Smooth muscle cell (in vitro differentiated cells): ENCODE data around the gene CYB5B. TPM values are rescaled to one million over a fixed set of nuclear protein-coding genes. Genes with fewer than 3 reads are reported as not detected.

Experiments used
- DNase-seq: peaks from one replicate; lab custom pipeline; 2025; ENCODE audit not compliant: unreplicated experiment; lab: John Stamatoyannopoulos, UW
- H2AFZ ChIP-seq: fragments of 200-600 bp; sonication (generic); 2 replicates; pipeline ENCODE4 v1.6.0; 2016; ENCODE audit warnings: antibody characterized with exemption, low read depth, mild to moderate bottlenecking
- H3F3A ChIP-seq: fragments of 200-600 bp; sonication (generic); 2 replicates; pipeline ENCODE4 v1.6.0; 2017; ENCODE audit warnings: antibody characterized with exemption, low read depth
- H3K27ac ChIP-seq: fragments of 200-600 bp; sonication (generic); 2 replicates; pipeline ENCODE4 v1.5.1; 2016; ENCODE audit warnings: low read depth, mild to moderate bottlenecking
- H3K27me3 ChIP-seq: fragments of 200-600 bp; sonication (generic); 2 replicates; pipeline ENCODE4 v1.6.1; 2016; ENCODE audit warnings: low read depth, mild to moderate bottlenecking
- H3K36me3 ChIP-seq: fragments of 200-600 bp; sonication (generic); 2 replicates; pipeline ENCODE4 v1.5.1; 2016; ENCODE audit warnings: low read depth
- H3K4me1 ChIP-seq: fragments of 200-600 bp; sonication (generic); 2 replicates; pipeline ENCODE4 v1.5.1; 2016; ENCODE audit warnings: low read depth
- H3K4me2 ChIP-seq: fragments of 200-600 bp; sonication (generic); 2 replicates; pipeline ENCODE4 v1.6.0; 2016; ENCODE audit warnings: mild to moderate bottlenecking
- H3K4me3 ChIP-seq: fragments of 200-600 bp; sonication (generic); 2 replicates; pipeline ENCODE4 v1.5.1; 2016; ENCODE audit warnings: mild to moderate bottlenecking
- H3K79me2 ChIP-seq: fragments of 200-600 bp; sonication (generic); 2 replicates; pipeline ENCODE4 v1.6.0; 2016; ENCODE audit warnings: low read depth, mild to moderate bottlenecking
- H3K9ac ChIP-seq: fragments of 200-600 bp; sonication (generic); 2 replicates; pipeline ENCODE4 v1.6.0; 2016; ENCODE audit warnings: low read depth
- H3K9me3 ChIP-seq: fragments of 200-600 bp; sonication (generic); replicated peaks from 2 replicates; pipeline ENCODE4 v1.5.1; 2016; ENCODE audit warnings: low read depth
- H4K20me1 ChIP-seq: fragments of 200-600 bp; sonication (generic); 2 replicates; pipeline ENCODE4 v1.6.0; 2016; ENCODE audit warnings: low read depth
- WGBS: methylation state at CpG from one replicate; pipeline ENCODE4 v1.1.7; 2016; ENCODE audit warnings: low lambda C conversion rate; 5-methylcytosine and 5-hydroxymethylcytosine counted together
- polyA plus RNA-seq: library from polyadenylated mRNA; unstranded; fragments of >200 nt; fragmentation: Nextera tagmentation; extraction: Ambion mirVana; gene quantifications from 2 replicates; pipeline ENCODE4 v1.2.1, GENCODE V29; 2016
- total RNA-seq: library from RNA; depleted of rRNA; stranded (reverse); fragments of >200 nt; gene quantifications from 2 replicates; pipeline ENCODE4 v1.2.3, GENCODE V29; 2014
- TF ChIP-seq, protein P1 (sequence below): fragments of 200-600 bp; sonication (generic); IDR thresholded peaks from 2 replicates; pipeline ENCODE4 v1.5.1; 2017; ENCODE audit warnings: borderline replicate concordance, mild to moderate bottlenecking, antibody characterized with exemption; ENCODE audit not compliant: insufficient read depth, poor library complexity, severe bottlenecking

CYB5B gene
- total and polyA plus RNA-seq, 2 experiments from 2014 or later = 64.0 to 99.8 TPM

- no peaks in the 10 kb centered on the region for H3F3A ChIP-seq
- no peak for DNase-seq
- H3K4me2 ChIP-seq = no peak overlapping the region
- H3K4me1 ChIP-seq = no peaks in the 10 kb centered on the region
- H3K4me3 ChIP-seq = no peak overlapping the region
- no peaks in the 10 kb centered on the region for H3K9me3 ChIP-seq
- TF ChIP-seq, protein P1, sequence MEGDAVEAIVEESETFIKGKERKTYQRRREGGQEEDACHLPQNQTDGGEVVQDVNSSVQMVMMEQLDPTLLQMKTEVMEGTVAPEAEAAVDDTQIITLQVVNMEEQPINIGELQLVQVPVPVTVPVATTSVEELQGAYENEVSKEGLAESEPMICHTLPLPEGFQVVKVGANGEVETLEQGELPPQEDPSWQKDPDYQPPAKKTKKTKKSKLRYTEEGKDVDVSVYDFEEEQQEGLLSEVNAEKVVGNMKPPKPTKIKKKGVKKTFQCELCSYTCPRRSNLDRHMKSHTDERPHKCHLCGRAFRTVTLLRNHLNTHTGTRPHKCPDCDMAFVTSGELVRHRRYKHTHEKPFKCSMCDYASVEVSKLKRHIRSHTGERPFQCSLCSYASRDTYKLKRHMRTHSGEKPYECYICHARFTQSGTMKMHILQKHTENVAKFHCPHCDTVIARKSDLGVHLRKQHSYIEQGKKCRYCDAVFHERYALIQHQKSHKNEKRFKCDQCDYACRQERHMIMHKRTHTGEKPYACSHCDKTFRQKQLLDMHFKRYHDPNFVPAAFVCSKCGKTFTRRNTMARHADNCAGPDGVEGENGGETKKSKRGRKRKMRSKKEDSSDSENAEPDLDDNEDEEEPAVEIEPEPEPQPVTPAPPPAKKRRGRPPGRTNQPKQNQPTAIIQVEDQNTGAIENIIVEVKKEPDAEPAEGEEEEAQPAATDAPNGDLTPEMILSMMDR = no peak
- H3K36me3 ChIP-seq = no peaks in the 10 kb centered on the region
- no peak overlapping the region for H3K27ac ChIP-seq
- H3K9ac ChIP-seq = no peak overlapping the region
- no peak overlapping the region for H2AFZ ChIP-seq
- no peaks in the 10 kb centered on the region for H3K27me3 ChIP-seq
- H3K79me2 ChIP-seq = no peaks in the 10 kb centered on the region
- H4K20me1 ChIP-seq = no peaks in the 10 kb centered on the region
- WGBS = 94% methylated on average over 11 of the region's 11 CpGs
Measured at GRCh38 chr16:69499541-69500230, 75.3 kb downstream of the CYB5B start.

GRCh38 chr16:69500496-69500895 lies 76.1 kb downstream of the CYB5B start:
- H3K4me2 ChIP-seq = no peak overlapping the region
- no peaks in the 10 kb centered on the region for H4K20me1 ChIP-seq
- no peak overlapping the region for H3K4me3 ChIP-seq
- no peak overlapping the region for H3K27ac ChIP-seq
- no peak overlapping the region for H2AFZ ChIP-seq
- H3K36me3 ChIP-seq = no peaks in the 10 kb centered on the region
- no peaks in the 10 kb centered on the region for H3K27me3 ChIP-seq
- H3K9ac ChIP-seq = no peak overlapping the region
- DNase-seq = no peak
- no peaks in the 10 kb centered on the region for H3K79me2 ChIP-seq
- TF ChIP-seq, protein P1 = no peak
- no peaks in the 10 kb centered on the region for H3K4me1 ChIP-seq
- no peaks in the 10 kb centered on the region for H3F3A ChIP-seq
- H3K9me3 ChIP-seq = no peaks in the 10 kb centered on the region
- WGBS = 91% methylated on average over 4 of the region's 4 CpGs

DNA sequence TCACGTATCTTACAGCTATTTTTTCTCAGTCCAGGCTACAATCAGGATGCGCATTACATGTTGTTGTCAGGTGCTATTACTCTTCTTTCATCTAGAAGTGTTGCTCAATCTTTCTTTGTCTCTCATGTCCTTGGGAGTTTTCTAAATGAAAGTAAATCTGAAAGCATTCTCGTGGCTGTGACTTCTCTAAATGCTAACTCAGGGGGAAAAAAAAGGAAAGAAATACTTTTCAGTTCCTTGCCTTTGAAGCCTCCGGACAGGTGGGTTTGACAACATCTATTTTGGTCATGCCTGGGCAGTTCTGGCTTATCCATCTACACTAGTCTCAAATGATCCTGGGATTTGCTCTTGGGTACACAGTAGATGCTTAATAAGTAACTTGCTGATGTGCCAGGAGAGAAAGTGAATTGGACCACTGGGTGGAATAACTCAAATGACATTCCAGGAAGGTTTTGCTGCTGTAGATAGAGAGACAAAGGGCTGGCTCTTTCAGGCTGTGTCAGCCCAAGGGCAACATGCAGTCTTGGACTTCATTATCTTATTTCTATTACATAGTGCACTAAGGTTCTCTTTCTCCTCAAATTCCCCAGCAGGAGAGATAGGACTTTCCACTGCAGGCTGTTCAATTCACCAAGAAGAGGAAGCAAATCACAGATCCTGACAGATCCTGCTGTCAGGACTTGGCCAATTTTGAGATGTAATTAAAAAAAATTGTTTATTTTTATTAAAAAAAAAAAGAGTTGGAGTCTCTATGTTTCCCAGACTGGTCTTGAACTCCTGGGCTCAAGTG lies 77.7 kb downstream of the CYB5B start:
- H3K4me1 ChIP-seq = no peaks in the 10 kb centered on the region

More for the DNA sequence above, 77.7 kb downstream of the CYB5B start:
- Histone ChIP-seq H3K36me3 (no peaks in the 10 kb centered on the region), H2AFZ (no peak overlapping the region), H3K27ac (no peak overlapping the region), H3F3A (no peaks in the 10 kb centered on the region), H4K20me1 (no peaks in the 10 kb centered on the region), H3K9me3 (no peaks in the 10 kb centered on the region), H3K27me3 (no peaks in the 10 kb centered on the region), H3K9ac (no peak overlapping the region), H3K4me2 (no peak overlapping the region), H3K79me2 (no peaks in the 10 kb centered on the region), H3K4me3 (no peak overlapping the region)
- DNase-seq = no peak
- 65% methylated on average over 4 of the region's 4 CpGs for WGBS
- TF ChIP-seq, protein P1 = no peak
